EH (cell line): ENCODE measurements around the gene HDAC4.
A peak's percentile ranks its signal among the peaks of the same experiment; 100 is the strongest.

ENCODE experiments used
- DNase-seq: peaks from one replicate; pipeline ENCODE4 v3.0.0-alpha.2; 2015; ENCODE audit warnings: low read depth

Gene HDAC4

DNA sequence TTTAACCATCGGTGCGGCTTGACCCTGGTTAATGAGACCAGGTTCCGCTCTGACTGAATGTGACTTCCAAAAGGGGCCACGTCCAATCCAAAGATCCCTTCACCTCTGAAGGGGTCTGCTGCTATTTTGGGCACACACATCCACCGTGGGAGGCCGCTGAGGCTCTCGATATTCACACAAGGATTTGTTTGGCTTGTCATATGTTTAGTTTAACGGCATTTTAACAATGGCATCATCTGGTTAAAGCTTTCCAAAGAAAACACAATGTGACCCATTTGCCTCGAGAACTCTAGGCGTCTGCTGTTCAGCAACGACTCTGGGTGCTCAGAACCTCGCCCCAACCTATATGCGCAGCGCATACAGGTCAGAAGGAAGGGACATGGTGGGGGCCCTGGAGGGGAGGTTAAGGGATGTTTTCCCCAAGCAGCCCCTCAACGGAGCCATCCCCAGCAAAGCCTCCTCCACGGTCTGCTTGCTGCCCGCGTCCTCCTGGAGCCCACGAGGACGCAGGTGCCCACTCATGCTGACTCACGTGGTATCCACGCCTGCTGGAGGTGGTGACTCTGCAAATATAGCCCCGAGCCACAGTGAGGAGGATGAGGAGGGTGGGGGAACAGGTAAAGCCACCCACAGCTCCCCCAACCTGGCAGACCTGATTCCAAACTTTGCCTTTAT, 260.3 kb downstream of the HDAC4 start:
- no peak for DNase-seq

DNA sequence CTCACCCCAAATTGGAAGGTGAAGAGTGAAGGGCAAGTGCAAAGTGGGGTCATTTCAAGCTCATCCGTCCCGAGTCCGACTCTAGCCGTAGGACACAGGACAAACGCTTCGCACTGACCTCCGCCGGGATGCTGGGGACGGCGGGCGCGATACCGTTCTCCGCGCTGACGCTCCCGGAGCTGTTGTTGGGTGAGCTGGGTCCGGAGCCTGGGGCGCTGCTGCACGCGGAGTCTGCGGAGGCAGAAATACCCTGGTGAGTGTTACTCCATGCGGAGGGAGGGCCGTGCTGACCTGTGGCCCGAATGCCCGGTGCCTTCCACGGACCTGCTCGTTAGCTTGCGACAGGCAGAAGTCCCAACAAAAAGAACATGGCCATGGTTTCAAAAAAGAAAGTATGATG, 261.3 kb downstream of the HDAC4 start:
- no peak for DNase-seq

DNA sequence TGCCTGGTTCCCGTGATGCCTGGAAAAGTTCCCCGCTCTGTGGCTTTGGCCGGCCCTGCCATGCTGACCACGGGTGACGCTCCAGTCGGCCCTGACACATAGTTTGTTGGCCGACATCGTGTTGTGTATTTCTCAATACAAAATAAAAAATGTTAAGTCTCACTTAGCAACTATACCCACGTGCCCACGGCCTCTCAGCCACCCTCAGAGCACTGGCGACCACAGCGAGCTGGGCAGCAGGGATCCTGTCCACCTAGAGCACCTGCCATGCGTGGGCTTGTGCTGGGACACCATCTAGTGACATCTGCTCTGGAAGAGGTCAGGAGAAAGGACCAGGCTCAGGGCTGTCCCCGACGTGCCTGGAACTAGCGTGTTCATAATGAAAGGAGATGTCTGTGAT, 261.7 kb downstream of the HDAC4 start:
- DNase-seq = no peak

- DNase-seq = no peak
These were observed 262.2 kb downstream of the HDAC4 start for GRCh38 chr2:239138610-239139009.

DNA sequence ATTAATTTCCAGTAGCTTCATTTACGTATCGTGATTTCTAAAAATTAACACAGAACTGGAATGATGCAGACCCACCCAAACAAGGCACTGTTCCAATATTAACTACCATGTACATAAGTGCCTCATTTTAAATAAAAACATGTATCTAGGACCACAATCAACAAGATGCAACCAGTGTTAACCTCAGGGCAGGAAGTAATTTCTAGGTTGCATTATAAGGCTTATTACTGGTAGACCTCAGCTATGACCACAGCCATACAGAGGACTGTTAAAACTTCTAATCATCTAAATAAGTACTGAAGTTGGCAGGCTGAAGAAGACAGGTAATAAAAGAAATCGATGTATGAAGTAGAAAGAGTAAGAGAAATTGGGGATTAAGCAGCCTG, 262.9 kb downstream of the HDAC4 start:
- no peak for DNase-seq

DNA sequence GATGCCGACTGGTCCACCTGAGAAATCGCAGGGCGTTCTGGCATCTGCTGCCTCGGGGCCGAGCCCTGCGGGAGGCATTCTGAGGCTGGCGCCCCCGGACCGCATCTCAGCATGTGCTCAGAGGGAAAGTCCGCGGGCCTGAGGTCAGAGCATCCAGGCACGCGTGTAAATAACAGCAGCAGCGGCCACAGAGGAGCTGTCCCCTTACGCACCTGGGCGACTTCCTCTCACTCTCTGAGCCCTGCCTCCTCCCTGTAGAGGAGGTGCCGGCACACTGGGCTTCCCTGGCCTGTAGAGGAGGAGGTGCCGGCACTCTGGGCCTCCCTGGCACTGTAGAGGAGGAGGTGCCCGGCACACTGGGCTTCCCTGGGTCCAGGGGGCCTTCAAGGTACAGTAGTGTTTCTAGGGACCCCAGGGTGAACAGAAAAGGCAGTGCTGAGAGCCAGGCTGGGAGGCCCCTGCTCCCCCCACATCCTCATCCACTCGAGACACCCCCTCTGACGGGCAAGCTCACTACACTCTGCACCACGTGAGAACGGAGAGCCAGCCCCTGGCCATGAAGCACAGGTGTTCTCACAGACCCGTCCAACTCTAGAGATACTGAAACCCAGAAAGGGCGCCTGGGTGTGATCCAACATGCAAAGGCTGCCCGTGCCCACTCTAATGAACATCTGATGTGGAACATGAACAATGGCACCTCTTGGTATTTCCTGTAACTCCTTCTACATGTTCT, 263.5 kb downstream of the HDAC4 start:
- no peak for DNase-seq

GRCh38 chr2:239136762-239137161, 264.1 kb downstream of the HDAC4 start:
- no peak for DNase-seq

GRCh38 chr2:239136203-239136602, 264.6 kb downstream of the HDAC4 start:
- no peak for DNase-seq

GRCh38 chr2:239135531-239135930, 265.3 kb downstream of the HDAC4 start:
- DNase-seq = no peak

- DNase-seq = no peak
These were observed 266.8 kb downstream of the HDAC4 start for GRCh38 chr2:239133945-239134570.

DNA sequence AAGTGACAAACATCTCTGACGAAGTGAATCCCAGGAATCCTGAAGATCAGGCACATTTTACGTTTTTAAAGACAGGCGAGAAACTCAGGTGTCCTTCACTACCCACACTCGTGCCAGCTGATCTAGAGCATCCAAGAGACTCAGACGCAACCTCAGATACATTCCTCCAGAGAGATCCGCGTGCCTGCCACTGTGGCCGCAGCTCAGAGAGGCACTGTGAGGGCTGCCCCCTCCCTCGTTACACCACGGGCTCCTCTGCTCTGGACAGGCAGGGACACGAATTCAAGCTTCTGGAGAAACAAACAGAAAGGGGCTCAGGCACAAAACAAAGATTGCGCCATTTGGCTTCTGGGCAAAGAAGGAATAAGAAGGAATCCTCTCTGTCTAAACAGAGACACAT, 268.0 kb downstream of the HDAC4 start:
- no peak for DNase-seq

GRCh38 chr2:239132156-239132709, 268.6 kb downstream of the HDAC4 start:
- DNase-seq = no peak

DNA sequence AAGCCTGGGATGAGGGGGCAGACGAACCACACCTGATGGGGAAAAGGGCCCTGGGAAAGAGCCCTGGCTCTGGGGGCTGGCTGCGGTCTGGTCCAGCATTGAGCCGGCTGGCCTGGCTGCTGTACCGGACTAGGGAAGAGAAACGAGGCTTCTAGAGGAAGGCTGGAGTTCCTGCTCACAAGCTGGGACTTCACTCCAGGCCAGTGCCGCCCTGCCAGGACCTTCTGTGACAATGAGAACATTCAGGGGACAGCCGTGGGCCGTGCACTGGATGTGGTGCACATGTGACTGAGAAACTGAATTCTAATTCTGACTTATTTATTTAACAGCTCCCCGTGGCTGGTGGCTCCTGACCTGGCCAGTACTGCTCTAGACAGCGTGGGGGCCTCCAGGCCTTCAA, 269.3 kb downstream of the HDAC4 start:
- DNase-seq = no peak

- DNase-seq = no peak
These were observed 270.0 kb downstream of the HDAC4 start for GRCh38 chr2:239130786-239131325.

- no peak for DNase-seq
These were observed 270.8 kb downstream of the HDAC4 start for GRCh38 chr2:239130041-239130440.

- peak; percentile 6 for DNase-seq
These were observed 271.5 kb downstream of the HDAC4 start for GRCh38 chr2:239129147-239129920.

DNA sequence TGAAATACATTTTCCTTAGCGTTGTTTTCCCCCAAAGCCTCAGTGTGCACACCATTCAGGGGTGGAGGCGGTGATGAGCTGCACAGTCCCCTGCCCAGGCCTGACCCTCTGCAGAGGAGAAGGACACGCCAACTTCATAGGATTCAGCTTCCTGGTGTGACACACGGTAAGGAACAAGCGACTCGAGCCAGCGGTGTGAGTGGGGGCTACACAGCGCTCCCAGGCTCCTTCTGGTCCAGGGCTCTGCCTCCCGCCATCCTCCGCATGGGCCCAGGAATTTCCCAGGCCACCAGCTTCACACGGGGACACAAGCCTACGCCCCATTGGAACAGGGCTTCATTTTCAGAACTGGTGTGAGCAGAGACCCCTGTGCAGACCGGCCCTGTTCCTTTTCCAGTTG, 272.1 kb downstream of the HDAC4 start:
- no peak for DNase-seq

GRCh38 chr2:239127513-239127912, 273.3 kb downstream of the HDAC4 start:
- no peak for DNase-seq

- no peak for DNase-seq
These were observed 274.8 kb downstream of the HDAC4 start for GRCh38 chr2:239125726-239126675.

DNA sequence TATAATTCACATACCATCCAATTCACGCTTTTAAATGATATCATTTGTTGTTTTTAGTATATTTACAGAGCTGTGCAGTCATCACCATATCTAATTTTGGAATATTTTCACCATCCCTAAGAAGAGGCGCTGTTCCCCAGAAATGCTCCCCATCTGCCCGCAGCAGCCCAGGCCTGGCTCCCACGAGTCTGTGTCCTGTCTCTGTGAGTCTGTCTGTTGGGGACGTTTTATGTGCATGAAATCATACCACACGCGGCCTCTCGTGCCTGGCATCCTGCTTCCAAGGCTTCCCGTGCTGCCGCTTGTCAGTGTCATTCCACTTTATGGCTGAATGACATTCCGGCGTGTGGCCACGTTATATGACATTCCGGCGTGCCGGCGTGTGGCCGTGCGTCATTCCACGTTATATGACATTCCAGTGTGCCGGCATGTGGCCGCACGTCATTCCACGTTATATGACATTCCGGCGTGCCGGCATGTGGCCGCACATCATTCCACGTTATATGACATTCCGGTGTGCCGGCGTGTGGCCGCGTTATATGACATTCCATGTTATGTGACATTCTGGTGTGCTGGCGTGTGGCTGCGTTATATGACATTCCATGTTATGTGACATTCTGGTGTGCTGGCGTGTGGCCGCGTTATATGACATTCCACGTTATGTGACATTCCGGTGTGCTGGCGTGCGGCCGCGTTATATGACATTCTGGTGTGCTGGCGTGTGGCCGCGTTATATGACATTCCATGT, 276.5 kb downstream of the HDAC4 start:
- DNase-seq = no peak
